Erythroblast (primary cell): ENCODE results near the gene NTRK2.

Experiments
- GATA1 ChIP-seq: IDR thresholded peaks from 2 replicates; pipeline ENCODE4 v1.6.1; 2011; ENCODE audit warnings: low read depth, mild to moderate bottlenecking, control low read depth, low read length, moderate library complexity
- POLR2A ChIP-seq: IDR thresholded peaks from 2 replicates; pipeline ENCODE4 v1.6.1; 2011; ENCODE audit warnings: mild to moderate bottlenecking, low read length

GRCh38 chr9:84815554-84815953, 146.0 kb downstream of the NTRK2 start:
- TF ChIP-seq POLR2A = no peak
- no peak for TF ChIP-seq GATA1
